HepG2 (cell line): ENCODE data around the gene EEF2. TPM values are rescaled to one million over a fixed set of nuclear protein-coding genes. Genes with fewer than 3 reads are reported as not detected.

Experiments used
- CCAR2 ChIP-seq: fragments of 200-400 bp; formaldehyde crosslinking; optimal IDR thresholded peaks from 2 replicates; pipeline ENCODE3; 2018; ENCODE audit warnings: low read depth, mild to moderate bottlenecking, low read length, moderate library complexity
- HOXD1 ChIP-seq: sonication (generic); formaldehyde crosslinking; IDR thresholded peaks from 2 replicates; pipeline ENCODE4 v1.5.0; 2020; ENCODE audit warnings: missing genetic modification reagents
- ISL2 ChIP-seq: sonication (generic); formaldehyde crosslinking; IDR thresholded peaks from 2 replicates; pipeline ENCODE4 v1.5.0; 2020; ENCODE audit warnings: missing genetic modification reagents
- MED13 ChIP-seq: sonication (generic); formaldehyde crosslinking; IDR thresholded peaks from 2 replicates; pipeline ENCODE4 v1.5.0; 2020; ENCODE audit warnings: missing genetic modification reagents
- MIXL1 ChIP-seq: IDR thresholded peaks from 2 replicates; pipeline ENCODE4 v1.6.1; 2016
- MYC ChIP-seq: sonication (generic); formaldehyde crosslinking; IDR thresholded peaks from 2 replicates; pipeline ENCODE4 v1.9.0; 2021; ENCODE audit warnings: missing genetic modification reagents, borderline replicate concordance
- PAF1 ChIP-seq: IDR thresholded peaks from 2 replicates; pipeline ENCODE4 v1.6.1; 2016; ENCODE audit warnings: missing genetic modification reagents, missing compliant biosample characterization
- THYN1 ChIP-seq: sonication (generic); formaldehyde crosslinking; IDR thresholded peaks from 2 replicates; pipeline ENCODE4 v1.8.1; 2023; ENCODE audit warnings: low read depth, mild to moderate bottlenecking, moderate library complexity, missing genetic modification reagents, borderline replicate concordance
- TMF1 ChIP-seq: sonication (generic); formaldehyde crosslinking; IDR thresholded peaks from 2 replicates; pipeline ENCODE4 v1.8.1; 2022; ENCODE audit warnings: low read depth, missing genetic modification reagents
- XRCC5 ChIP-seq: fragments of 200-400 bp; formaldehyde crosslinking; optimal IDR thresholded peaks from 2 replicates; pipeline ENCODE3; 2017; ENCODE audit warnings: mild to moderate bottlenecking, low read length
- ZFP90 ChIP-seq: sonication (generic); formaldehyde crosslinking; IDR thresholded peaks from 2 replicates; pipeline ENCODE4 v1.8.0; 2022; ENCODE audit warnings: missing genetic modification reagents, mild to moderate bottlenecking, inconsistent platforms, borderline replicate concordance
- ZNF660 ChIP-seq: sonication (generic); formaldehyde crosslinking; IDR thresholded peaks from 2 replicates; pipeline ENCODE4 v1.5.1; 2020; ENCODE audit warnings: mild to moderate bottlenecking, low read depth, missing genetic modification reagents, borderline replicate concordance
- polyA plus RNA-seq, 8 experiments: library from polyadenylated mRNA; depleted of rRNA in 3 of 8; stranded (reverse) in 7 of 8; unstranded in 1 of 8; fragments of >200 nt; fragmentation: Illumina TruSeq in 4 of 8; extraction: Trizol in 4 of 8; gene quantifications; 2 replicates each; pipeline versions ENCODE4 v1.2.1 to v1.2.3, GENCODE V29; 2011 to 2016; ENCODE audit warnings: low read depth in 4 of 8, missing spikeins in 1 of 8, mixed read lengths in 1 of 8; ENCODE audit not compliant: insufficient read depth in 1 of 8
- total RNA-seq, 5 experiments: library from RNA; depleted of rRNA; stranded (reverse); fragments of >200 nt; fragmentation: Illumina TruSeq; extraction: Trizol; gene quantifications; 2 replicates each; pipeline ENCODE4 v1.2.3, GENCODE V29; 2016; ENCODE audit warnings: low read depth in 1 of 5
- TF ChIP-seq, protein P1 (sequence below): sonication (generic); formaldehyde crosslinking; IDR thresholded peaks from 2 replicates; pipeline ENCODE4 v1.5.0; 2020; ENCODE audit warnings: missing genetic modification reagents
- TF ChIP-seq, protein P2 (sequence below): sonication (generic); formaldehyde crosslinking; conservative IDR thresholded peaks from 2 replicates; pipeline ENCODE4 v1.8.1; 2023; ENCODE audit warnings: missing genetic modification reagents
- TF ChIP-seq, protein P3 (sequence below): sonication (generic); formaldehyde crosslinking; IDR thresholded peaks from 2 replicates; pipeline ENCODE4 v1.4.0; 2020; ENCODE audit warnings: missing genetic modification reagents, mild to moderate bottlenecking, borderline replicate concordance
- TF ChIP-seq, protein P4 (sequence below): sonication (generic); formaldehyde crosslinking; IDR thresholded peaks from 2 replicates; pipeline ENCODE4 v1.4.0; 2020; ENCODE audit warnings: missing genetic modification reagents
- TF ChIP-seq, protein P5 (sequence below): IDR thresholded peaks from 2 replicates; pipeline ENCODE4 v1.6.1; 2016; ENCODE audit warnings: missing compliant biosample characterization, missing genetic modification reagents, borderline replicate concordance
- TF ChIP-seq, protein P6 (sequence below): sonication (generic); formaldehyde crosslinking; IDR thresholded peaks from 2 replicates; pipeline ENCODE4 v1.8.0; 2022; ENCODE audit warnings: mild to moderate bottlenecking, missing genetic modification reagents

Gene EEF2
- total and polyA plus RNA-seq, 2 of the 13 experiments (the other 11 are each of a cell fraction or from before 2014, with no cell fraction given) = 1,441 to 1,777 TPM

DNA sequence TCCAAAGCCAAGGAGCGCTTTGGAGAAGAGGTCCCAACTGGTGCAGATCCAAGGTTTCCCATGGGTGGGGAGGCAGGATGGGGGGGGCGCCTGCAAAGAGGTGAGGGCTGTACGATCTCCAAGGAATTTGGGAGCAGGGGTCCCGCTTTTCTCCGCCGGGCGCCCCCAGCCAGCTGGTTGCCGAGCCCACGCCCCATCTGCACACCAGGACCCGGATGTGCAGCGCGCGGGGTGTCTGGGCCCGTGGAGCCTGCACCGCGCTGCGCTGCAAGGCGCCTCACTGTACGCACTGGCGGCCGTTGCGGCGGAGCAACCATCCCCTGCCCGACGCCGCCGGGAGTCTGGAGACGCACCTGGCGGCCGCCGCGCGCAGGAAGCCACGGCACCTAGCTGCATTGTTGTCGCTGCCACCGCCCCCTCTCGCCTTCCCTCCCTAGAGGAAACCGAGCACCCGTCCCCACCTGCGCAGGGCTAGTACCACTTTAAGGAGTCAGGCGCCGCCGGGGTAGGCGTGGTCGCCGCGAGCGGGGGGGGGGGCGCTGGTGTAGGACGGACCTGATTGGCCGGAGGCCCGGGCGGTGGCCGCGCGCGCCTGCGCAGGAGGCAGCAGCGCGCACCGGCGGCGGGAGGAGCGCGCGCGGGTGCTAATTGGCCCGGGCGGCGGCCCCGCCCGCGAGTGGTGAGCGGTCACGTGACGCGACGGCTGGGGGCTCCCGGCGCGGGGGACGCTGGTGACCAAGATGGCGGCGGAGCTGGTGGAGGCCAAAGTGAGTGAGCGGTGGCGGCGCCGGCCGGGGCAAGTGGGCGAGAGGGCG lies 22.0 kb upstream of the EEF2 start, which contains the start of gene PIAS4 (continued):
- peak; percentile 82; the same call in 1 of the 2 replicates for TF ChIP-seq TMF1 (CRISPR knock-in tag)
- no peak for TF ChIP-seq ZNF660 (CRISPR knock-in tag)
- TF ChIP-seq ISL2 (CRISPR knock-in tag) = peak; percentile 30; the same call in 1 of the 2 replicates
- no peak for TF ChIP-seq CCAR2
- TF ChIP-seq, protein P1, sequence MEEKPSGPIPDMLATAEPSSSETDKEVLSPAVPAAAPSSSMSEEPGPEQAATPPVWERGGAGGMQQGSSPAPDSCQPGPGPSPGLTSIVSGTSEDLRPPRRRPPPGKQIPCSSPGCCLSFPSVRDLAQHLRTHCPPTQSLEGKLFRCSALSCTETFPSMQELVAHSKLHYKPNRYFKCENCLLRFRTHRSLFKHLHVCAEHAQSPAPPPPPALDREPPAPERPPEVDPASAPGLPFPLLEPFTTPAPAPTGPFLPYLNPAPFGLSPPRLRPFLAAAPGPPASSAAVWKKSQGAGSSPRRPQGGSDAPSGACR (CRISPR knock-in tag) = no peak
- TF ChIP-seq, protein P2, sequence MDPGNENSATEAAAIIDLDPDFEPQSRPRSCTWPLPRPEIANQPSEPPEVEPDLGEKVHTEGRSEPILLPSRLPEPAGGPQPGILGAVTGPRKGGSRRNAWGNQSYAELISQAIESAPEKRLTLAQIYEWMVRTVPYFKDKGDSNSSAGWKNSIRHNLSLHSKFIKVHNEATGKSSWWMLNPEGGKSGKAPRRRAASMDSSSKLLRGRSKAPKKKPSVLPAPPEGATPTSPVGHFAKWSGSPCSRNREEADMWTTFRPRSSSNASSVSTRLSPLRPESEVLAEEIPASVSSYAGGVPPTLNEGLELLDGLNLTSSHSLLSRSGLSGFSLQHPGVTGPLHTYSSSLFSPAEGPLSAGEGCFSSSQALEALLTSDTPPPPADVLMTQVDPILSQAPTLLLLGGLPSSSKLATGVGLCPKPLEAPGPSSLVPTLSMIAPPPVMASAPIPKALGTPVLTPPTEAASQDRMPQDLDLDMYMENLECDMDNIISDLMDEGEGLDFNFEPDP (CRISPR knock-in tag) = no peak
- TF ChIP-seq PAF1 = no peak
- TF ChIP-seq HOXD1 (CRISPR knock-in tag) = 0 out of 2 replicates have a peak, but pooled peaks have one; percentile 40
- TF ChIP-seq ZFP90 = no peak
- TF ChIP-seq MYC (CRISPR knock-in tag) = peak; percentile 79
- 0 out of 2 replicates have a peak, but pooled peaks have one; percentile 45 for TF ChIP-seq MIXL1 (CRISPR knock-in tag)
- TF ChIP-seq, protein P3, sequence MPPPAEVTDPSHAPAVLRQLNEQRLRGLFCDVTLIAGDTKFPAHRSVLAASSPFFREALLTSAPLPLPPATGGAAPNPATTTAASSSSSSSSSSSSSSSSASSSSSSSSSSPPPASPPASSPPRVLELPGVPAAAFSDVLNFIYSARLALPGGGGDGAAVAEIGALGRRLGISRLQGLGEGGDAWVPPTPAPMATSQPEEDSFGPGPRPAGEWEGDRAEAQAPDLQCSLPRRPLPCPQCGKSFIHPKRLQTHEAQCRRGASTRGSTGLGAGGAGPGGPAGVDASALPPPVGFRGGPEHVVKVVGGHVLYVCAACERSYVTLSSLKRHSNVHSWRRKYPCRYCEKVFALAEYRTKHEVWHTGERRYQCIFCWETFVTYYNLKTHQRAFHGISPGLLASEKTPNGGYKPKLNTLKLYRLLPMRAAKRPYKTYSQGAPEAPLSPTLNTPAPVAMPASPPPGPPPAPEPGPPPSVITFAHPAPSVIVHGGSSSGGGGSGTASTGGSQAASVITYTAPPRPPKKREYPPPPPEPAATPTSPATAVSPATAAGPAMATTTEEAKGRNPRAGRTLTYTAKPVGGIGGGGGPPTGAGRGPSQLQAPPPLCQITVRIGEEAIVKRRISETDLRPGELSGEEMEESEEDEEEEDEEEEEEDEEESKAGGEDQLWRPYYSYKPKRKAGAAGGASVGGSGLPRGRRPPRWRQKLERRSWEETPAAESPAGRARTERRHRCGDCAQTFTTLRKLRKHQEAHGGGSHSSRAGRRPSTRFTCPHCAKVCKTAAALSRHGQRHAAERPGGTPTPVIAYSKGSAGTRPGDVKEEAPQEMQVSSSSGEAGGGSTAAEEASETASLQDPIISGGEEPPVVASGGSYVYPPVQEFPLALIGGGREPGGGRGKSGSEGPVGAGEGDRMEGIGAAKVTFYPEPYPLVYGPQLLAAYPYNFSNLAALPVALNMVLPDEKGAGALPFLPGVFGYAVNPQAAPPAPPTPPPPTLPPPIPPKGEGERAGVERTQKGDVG (CRISPR knock-in tag) = no peak
- no peak for TF ChIP-seq MED13 (CRISPR knock-in tag)
- TF ChIP-seq, protein P4, sequence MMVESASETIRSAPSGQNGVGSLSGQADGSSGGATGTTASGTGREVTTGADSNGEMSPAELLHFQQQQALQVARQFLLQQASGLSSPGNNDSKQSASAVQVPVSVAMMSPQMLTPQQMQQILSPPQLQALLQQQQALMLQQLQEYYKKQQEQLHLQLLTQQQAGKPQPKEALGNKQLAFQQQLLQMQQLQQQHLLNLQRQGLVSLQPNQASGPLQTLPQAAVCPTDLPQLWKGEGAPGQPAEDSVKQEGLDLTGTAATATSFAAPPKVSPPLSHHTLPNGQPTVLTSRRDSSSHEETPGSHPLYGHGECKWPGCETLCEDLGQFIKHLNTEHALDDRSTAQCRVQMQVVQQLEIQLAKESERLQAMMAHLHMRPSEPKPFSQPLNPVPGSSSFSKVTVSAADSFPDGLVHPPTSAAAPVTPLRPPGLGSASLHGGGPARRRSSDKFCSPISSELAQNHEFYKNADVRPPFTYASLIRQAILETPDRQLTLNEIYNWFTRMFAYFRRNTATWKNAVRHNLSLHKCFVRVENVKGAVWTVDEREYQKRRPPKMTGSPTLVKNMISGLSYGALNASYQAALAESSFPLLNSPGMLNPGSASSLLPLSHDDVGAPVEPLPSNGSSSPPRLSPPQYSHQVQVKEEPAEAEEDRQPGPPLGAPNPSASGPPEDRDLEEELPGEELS (CRISPR knock-in tag) = peak; percentile 50
- TF ChIP-seq, protein P5, sequence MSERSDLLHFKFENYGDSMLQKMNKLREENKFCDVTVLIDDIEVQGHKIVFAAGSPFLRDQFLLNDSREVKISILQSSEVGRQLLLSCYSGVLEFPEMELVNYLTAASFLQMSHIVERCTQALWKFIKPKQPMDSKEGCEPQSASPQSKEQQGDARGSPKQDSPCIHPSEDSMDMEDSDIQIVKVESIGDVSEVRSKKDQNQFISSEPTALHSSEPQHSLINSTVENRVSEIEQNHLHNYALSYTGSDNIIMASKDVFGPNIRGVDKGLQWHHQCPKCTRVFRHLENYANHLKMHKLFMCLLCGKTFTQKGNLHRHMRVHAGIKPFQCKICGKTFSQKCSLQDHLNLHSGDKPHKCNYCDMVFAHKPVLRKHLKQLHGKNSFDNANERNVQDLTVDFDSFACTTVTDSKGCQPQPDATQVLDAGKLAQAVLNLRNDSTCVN = no peak; the same call in 1 of the 2 replicates
- TF ChIP-seq XRCC5 = peak; percentile 68
- TF ChIP-seq THYN1 (CRISPR knock-in tag) = no peak
- TF ChIP-seq, protein P6, sequence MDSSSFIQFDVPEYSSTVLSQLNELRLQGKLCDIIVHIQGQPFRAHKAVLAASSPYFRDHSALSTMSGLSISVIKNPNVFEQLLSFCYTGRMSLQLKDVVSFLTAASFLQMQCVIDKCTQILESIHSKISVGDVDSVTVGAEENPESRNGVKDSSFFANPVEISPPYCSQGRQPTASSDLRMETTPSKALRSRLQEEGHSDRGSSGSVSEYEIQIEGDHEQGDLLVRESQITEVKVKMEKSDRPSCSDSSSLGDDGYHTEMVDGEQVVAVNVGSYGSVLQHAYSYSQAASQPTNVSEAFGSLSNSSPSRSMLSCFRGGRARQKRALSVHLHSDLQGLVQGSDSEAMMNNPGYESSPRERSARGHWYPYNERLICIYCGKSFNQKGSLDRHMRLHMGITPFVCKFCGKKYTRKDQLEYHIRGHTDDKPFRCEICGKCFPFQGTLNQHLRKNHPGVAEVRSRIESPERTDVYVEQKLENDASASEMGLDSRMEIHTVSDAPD (CRISPR knock-in tag) = no peak
